ENCODE measurements around the gene FOXD4L1.
A peak's percentile ranks its signal among the peaks of the same experiment; 100 is the strongest.
"Not testable (repeated sequence)": the region's sequence is repeated elsewhere in the genome, so short reads cannot be mapped to it uniquely, and the experiment has no call there.

The FOXD4L1 gene

DNA sequence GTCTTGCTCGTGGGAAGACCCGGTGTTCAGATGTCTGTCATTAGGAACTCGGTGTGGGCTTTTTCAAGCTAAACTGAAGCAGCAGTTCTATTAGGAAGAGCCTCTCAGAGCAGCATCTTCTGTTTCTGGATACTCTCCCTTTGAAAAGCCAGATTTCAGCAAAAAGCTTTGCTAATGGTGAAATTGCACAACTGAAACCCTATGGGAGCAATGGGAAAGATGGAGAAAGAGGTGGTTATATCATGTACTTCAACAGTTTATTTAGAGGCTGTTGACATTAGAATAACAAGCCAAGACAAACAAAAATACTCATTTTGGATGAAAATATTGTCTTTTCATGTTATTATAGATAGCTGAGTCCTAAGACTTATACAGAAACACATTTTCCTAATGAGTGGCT is 30.4 kb downstream of the FOXD4L1 start:
- not testable (repeated sequence) for H4K8ac ChIP-seq (ENCODE audit: low read depth, low read length); H3K27me3 ChIP-seq (ENCODE audit: insufficient read depth, low read length, poor library complexity); H2AK5ac ChIP-seq (ENCODE audit: low read length); H3K4me3 ChIP-seq (ENCODE audit: low read length); DNase-seq; H4K5ac ChIP-seq (ENCODE audit: low read length); H3K4ac ChIP-seq (ENCODE audit: low read depth, low read length); H3K4me1 ChIP-seq (ENCODE audit: control insufficient read depth, low read depth, low read length); H3K9ac ChIP-seq (ENCODE audit: low read length); H3K36me3 ChIP-seq (ENCODE audit: control insufficient read depth, insufficient read depth, low read length); H3K27ac ChIP-seq (ENCODE audit: low read depth, low read length); H2BK120ac ChIP-seq (ENCODE audit: low read depth, low read length); H3K18ac ChIP-seq (ENCODE audit: low read length); H3K79me1 ChIP-seq (ENCODE audit: low read length); H2BK5ac ChIP-seq (ENCODE audit: low read length); H3K56ac ChIP-seq (ENCODE audit: low read length); H3K79me2 ChIP-seq (ENCODE audit: control insufficient read depth, insufficient read depth, low read length); H2BK15ac ChIP-seq (replicated peaks; ENCODE audit: low read depth); H3K23ac ChIP-seq (ENCODE audit: low read length); H3K4me2 ChIP-seq (ENCODE audit: low read length)
- WGBS (ENCODE audit: extremely low coverage, insufficient coverage, low lambda C conversion rate), result no CpG with 5 or more reads among the region's 3 CpGs

DNA sequence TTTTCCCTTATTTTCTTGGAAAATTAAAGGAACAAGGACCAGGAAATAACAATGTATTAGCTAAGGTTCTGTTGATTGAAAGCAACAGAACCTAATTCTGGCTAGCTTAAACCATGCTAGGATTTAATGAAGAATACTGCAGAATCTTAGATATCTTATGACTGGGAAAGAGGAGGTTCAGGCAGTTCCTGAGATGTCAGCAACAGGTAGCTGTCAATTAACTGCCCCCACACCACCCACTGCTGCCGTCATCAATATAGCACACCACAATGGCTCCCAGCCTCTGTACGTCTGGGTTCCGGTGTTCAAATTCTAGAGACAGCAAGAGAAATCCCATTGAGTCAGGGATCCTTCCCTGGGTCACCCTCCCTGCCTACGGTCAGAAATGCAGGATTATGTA is 34.5 kb downstream of the FOXD4L1 start:
- WGBS (ENCODE audit: extremely low coverage, insufficient coverage, low lambda C conversion rate), result no CpG with 5 or more reads among the region's 4 CpGs
- not testable (repeated sequence) for H3K4me1 ChIP-seq (ENCODE audit: control insufficient read depth, low read depth, low read length); H3K4ac ChIP-seq (ENCODE audit: low read depth, low read length); H2BK15ac ChIP-seq (replicated peaks; ENCODE audit: low read depth); H4K5ac ChIP-seq (ENCODE audit: low read length); H3K79me1 ChIP-seq (ENCODE audit: low read length); H3K18ac ChIP-seq (ENCODE audit: low read length); H3K4me3 ChIP-seq (ENCODE audit: low read length); H2BK120ac ChIP-seq (ENCODE audit: low read depth, low read length); H3K56ac ChIP-seq (ENCODE audit: low read length); H2AK5ac ChIP-seq (ENCODE audit: low read length); H3K36me3 ChIP-seq (ENCODE audit: control insufficient read depth, insufficient read depth, low read length); DNase-seq; H3K27me3 ChIP-seq (ENCODE audit: insufficient read depth, low read length, poor library complexity); H3K4me2 ChIP-seq (ENCODE audit: low read length); H4K8ac ChIP-seq (ENCODE audit: low read depth, low read length); H3K79me2 ChIP-seq (ENCODE audit: control insufficient read depth, insufficient read depth, low read length); H3K9ac ChIP-seq (ENCODE audit: low read length); H3K27ac ChIP-seq (ENCODE audit: low read depth, low read length); H2BK5ac ChIP-seq (ENCODE audit: low read length); H3K23ac ChIP-seq (ENCODE audit: low read length)

DNA sequence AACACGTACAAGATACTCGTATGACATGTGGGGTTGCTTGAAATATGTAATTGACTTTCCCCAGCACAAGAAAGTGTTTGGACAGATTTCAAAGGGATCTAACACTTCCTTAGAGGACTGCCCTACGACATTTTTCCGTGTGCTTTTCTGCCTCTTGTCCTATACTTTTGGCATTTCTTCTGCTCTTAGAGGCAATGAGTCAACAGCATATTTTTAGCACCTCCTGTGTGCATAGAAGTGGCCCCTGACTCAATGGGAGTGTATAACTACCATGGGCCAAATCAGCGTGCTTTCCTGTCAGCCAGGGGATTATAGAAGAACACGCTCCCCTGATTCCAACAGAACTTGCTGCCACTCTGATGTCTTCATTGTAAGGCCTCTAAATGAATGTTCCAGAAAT is 38.1 kb downstream of the FOXD4L1 start:
- not testable (repeated sequence) for H3K4me1 ChIP-seq (ENCODE audit: control insufficient read depth, low read depth, low read length); H3K4me2 ChIP-seq (ENCODE audit: low read length); H3K18ac ChIP-seq (ENCODE audit: low read length); H4K8ac ChIP-seq (ENCODE audit: low read depth, low read length); H4K5ac ChIP-seq (ENCODE audit: low read length); H2BK15ac ChIP-seq (replicated peaks; ENCODE audit: low read depth); H3K4ac ChIP-seq (ENCODE audit: low read depth, low read length); H3K27me3 ChIP-seq (ENCODE audit: insufficient read depth, low read length, poor library complexity); H3K4me3 ChIP-seq (ENCODE audit: low read length); H3K23ac ChIP-seq (ENCODE audit: low read length); H2BK5ac ChIP-seq (ENCODE audit: low read length); H3K79me2 ChIP-seq (ENCODE audit: control insufficient read depth, insufficient read depth, low read length); H3K36me3 ChIP-seq (ENCODE audit: control insufficient read depth, insufficient read depth, low read length); DNase-seq; H2BK120ac ChIP-seq (ENCODE audit: low read depth, low read length); H3K27ac ChIP-seq (ENCODE audit: low read depth, low read length); H3K9ac ChIP-seq (ENCODE audit: low read length); H2AK5ac ChIP-seq (ENCODE audit: low read length); H3K79me1 ChIP-seq (ENCODE audit: low read length); H3K56ac ChIP-seq (ENCODE audit: low read length)
- no CpG with 5 or more reads among the region's 6 CpGs for WGBS (ENCODE audit: extremely low coverage, insufficient coverage, low lambda C conversion rate)

DNA sequence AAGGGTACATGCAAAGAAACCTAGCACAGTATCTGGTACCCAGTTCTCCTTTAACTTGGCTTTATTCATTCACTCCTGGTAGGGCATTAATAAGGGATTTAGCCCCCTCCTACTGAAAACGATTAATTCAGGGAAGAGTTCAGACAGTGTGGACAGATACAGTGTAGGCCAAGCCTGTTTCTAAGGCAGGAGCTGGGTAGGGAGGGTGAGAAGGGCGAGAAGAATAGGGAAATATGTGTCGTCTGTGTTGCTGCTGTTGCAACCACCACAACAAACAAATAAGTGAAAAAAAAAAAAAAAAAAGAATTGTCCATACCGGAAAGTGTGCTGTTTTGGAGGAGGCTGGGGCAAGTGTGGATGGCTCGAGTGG is 42.4 kb downstream of the FOXD4L1 start:
- not testable (repeated sequence) for H3K4me2 ChIP-seq (ENCODE audit: low read length)

DNA sequence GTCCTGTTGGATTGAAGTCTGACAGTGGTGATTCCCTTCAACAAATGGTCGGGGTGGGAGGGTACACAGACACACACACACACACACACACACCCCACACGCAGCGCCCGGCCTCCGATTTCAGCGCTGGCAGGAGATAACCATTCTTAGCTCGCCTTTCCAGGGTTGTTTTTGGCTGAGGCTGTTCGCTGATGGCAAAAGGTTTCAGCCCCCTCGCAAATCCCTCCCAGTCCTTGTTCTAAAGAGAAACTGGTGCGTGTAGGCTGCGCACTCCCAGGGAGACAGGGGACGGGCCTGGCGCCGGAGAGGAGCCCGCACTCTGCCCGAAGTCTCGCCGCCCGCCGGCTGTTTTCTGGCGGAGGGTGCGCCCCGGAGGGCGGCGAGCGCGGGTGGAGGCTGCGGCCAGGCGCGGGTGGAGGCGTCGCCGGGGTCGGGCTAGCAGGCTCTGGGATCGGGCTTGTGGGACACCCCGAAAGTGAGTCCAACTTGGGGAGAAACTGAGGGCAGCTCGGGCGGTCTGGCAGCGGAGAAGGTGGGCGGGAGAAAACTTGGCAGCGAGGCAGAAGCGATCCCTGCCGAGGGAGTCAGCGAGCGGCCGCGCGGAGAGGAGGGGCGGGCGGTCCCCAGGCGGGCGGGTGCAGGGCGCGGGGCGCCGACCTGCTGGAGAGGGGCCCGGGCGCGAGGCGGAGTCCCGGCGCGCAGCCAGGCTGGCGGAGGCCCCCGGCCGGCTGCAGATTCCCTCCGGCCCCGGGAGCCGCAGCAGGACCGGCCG is 42.9 kb downstream of the FOXD4L1 start:
- not testable (repeated sequence) for H4K8ac ChIP-seq (ENCODE audit: low read depth, low read length); H3K79me2 ChIP-seq (ENCODE audit: control insufficient read depth, insufficient read depth, low read length); H3K79me1 ChIP-seq (ENCODE audit: low read length); H3K4ac ChIP-seq (ENCODE audit: low read depth, low read length); H3K27me3 ChIP-seq (ENCODE audit: insufficient read depth, low read length, poor library complexity); H2AK5ac ChIP-seq (ENCODE audit: low read length); H3K36me3 ChIP-seq (ENCODE audit: control insufficient read depth, insufficient read depth, low read length); H3K4me1 ChIP-seq (ENCODE audit: control insufficient read depth, low read depth, low read length); H3K23ac ChIP-seq (ENCODE audit: low read length); H3K4me3 ChIP-seq (ENCODE audit: low read length); H2BK15ac ChIP-seq (replicated peaks; ENCODE audit: low read depth); H2BK5ac ChIP-seq (ENCODE audit: low read length); H4K5ac ChIP-seq (ENCODE audit: low read length); H3K9ac ChIP-seq (ENCODE audit: low read length); H3K27ac ChIP-seq (ENCODE audit: low read depth, low read length); H2BK120ac ChIP-seq (ENCODE audit: low read depth, low read length); H3K18ac ChIP-seq (ENCODE audit: low read length)
- peak overlapping the region; percentile 25 for H3K4me2 ChIP-seq (ENCODE audit: low read length)
- DNase-seq, result peak; percentile 35
- no CpG with 5 or more reads among the region's 71 CpGs for WGBS (ENCODE audit: extremely low coverage, insufficient coverage, low lambda C conversion rate)
- peak overlapping the region; percentile 49 for H3K56ac ChIP-seq (ENCODE audit: low read length)

More for the DNA sequence above, 42.4 kb downstream of the FOXD4L1 start:
- not testable (repeated sequence) for H3K79me2 ChIP-seq (ENCODE audit: control insufficient read depth, insufficient read depth, low read length); H2BK5ac ChIP-seq (ENCODE audit: low read length); H3K23ac ChIP-seq (ENCODE audit: low read length); H3K79me1 ChIP-seq (ENCODE audit: low read length); H3K18ac ChIP-seq (ENCODE audit: low read length); H3K36me3 ChIP-seq (ENCODE audit: control insufficient read depth, insufficient read depth, low read length); DNase-seq; H2AK5ac ChIP-seq (ENCODE audit: low read length); H2BK15ac ChIP-seq (replicated peaks; ENCODE audit: low read depth); H3K27ac ChIP-seq (ENCODE audit: low read depth, low read length); H3K56ac ChIP-seq (ENCODE audit: low read length); H3K4ac ChIP-seq (ENCODE audit: low read depth, low read length); H4K8ac ChIP-seq (ENCODE audit: low read depth, low read length); H3K4me1 ChIP-seq (ENCODE audit: control insufficient read depth, low read depth, low read length); H3K27me3 ChIP-seq (ENCODE audit: insufficient read depth, low read length, poor library complexity); H3K9ac ChIP-seq (ENCODE audit: low read length); H2BK120ac ChIP-seq (ENCODE audit: low read depth, low read length); H4K5ac ChIP-seq (ENCODE audit: low read length); H3K4me3 ChIP-seq (ENCODE audit: low read length)
- WGBS (ENCODE audit: extremely low coverage, insufficient coverage, low lambda C conversion rate), result no CpG with 5 or more reads among the region's 5 CpGs

DNA sequence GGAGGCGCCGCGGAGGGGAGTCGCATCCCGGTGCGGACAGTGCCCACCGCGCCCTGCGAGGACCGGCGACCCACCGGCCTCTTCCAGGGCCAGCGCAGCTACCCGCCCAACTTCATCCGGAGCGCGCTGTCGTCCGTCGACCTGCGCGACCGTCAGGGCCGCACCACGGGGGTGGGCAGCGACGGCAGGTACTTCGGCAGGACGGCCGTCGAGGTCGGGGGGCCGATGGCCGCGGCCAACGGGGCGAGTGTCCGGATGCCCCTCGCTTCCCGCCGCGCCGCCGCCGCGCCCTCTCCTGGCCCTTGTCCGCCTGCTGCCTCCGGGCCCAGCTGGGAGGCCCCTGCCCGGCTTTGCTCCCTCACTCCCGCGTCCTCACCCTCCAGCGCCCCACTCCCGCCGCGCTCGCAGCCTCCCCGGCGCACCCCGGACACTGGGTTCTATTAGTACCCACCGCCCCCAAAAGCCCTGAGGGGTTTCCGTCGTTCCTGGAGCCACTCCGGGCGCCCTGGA is 43.6 kb downstream of the FOXD4L1 start:
- H3K27me3 ChIP-seq (ENCODE audit: insufficient read depth, low read length, poor library complexity), result not testable (repeated sequence)

More for the DNA sequence above, 43.6 kb downstream of the FOXD4L1 start:
- not testable (repeated sequence) for H3K79me1 ChIP-seq (ENCODE audit: low read length); H2AK5ac ChIP-seq (ENCODE audit: low read length); H3K18ac ChIP-seq (ENCODE audit: low read length); H2BK15ac ChIP-seq (replicated peaks; ENCODE audit: low read depth); H3K27ac ChIP-seq (ENCODE audit: low read depth, low read length); H2BK5ac ChIP-seq (ENCODE audit: low read length); H2BK120ac ChIP-seq (ENCODE audit: low read depth, low read length); H3K23ac ChIP-seq (ENCODE audit: low read length); H4K8ac ChIP-seq (ENCODE audit: low read depth, low read length); H3K79me2 ChIP-seq (ENCODE audit: control insufficient read depth, insufficient read depth, low read length); DNase-seq; H3K9ac ChIP-seq (ENCODE audit: low read length); H3K4ac ChIP-seq (ENCODE audit: low read depth, low read length); H4K5ac ChIP-seq (ENCODE audit: low read length); H3K4me3 ChIP-seq (ENCODE audit: low read length); H3K36me3 ChIP-seq (ENCODE audit: control insufficient read depth, insufficient read depth, low read length); H3K4me2 ChIP-seq (ENCODE audit: low read length); H3K4me1 ChIP-seq (ENCODE audit: control insufficient read depth, low read depth, low read length)
- peak overlapping the region; percentile 49 for H3K56ac ChIP-seq (ENCODE audit: low read length)
- WGBS (ENCODE audit: extremely low coverage, insufficient coverage, low lambda C conversion rate), result no CpG with 5 or more reads among the region's 64 CpGs
